Ovary (tissue), 3 donors: ENCODE measurements around the gene ZDHHC6.

Experiments
- CTCF ChIP-seq, 3 donors: fragments of 450-650 bp in 2 of 3; fragments of 200-600 bp in 1 of 3; IDR thresholded peaks; one replicate each; pipeline versions ENCODE4 v1.5.1 to v1.8.0; 2016 to 2022; ENCODE audit warnings: antibody characterized with exemption in 3 of 3, mild to moderate bottlenecking in 1 of 3
- POLR2A ChIP-seq: fragments of 450-650 bp; IDR thresholded peaks from one replicate; pipeline ENCODE4 v1.6.1; 2017; ENCODE audit warnings: antibody characterized with exemption, mild to moderate bottlenecking, moderate library complexity
- donor health status: DM: no; HTN: no; CAD: no.

GRCh38 chr10:112475575-112476218, 29.0 kb upstream of the ZDHHC6 start:
- TF ChIP-seq CTCF (IDR thresholded peaks at IDR 0.05): no peak
- no peak for TF ChIP-seq POLR2A
